Measurements from ENCODE around the gene TKT.

- TF ChIP-seq CTCF (IDR thresholded peaks at IDR 0.05) (no peak), POLR2A (IDR thresholded peaks at IDR 0.05) (no peak), POLR2AphosphoS5 (IDR thresholded peaks at IDR 0.05; ENCODE audit: insufficient read depth in 1 of 2, low read depth in 1 of 2) (no peak)
Observed at GRCh38 chr3:53250881-53251605, 4.8 kb downstream of the TKT start.

Measured in vagina (tissue), 2 donors.